Effector memory CD8-positive, alpha-beta T cell (primary cell): Measurements from ENCODE around the gene DXO.
"Not testable (repeated sequence)": the region's sequence is repeated elsewhere in the genome, so short reads cannot be mapped to it uniquely, and the experiment has no call there.

Experiments
- ATAC-seq: fragments of 150-1000 bp; cut with Tn5 transposase; replicated peaks from 2 replicates; pipeline ENCODE4 v1.10.0; 2021; ENCODE audit warnings: mild to moderate bottlenecking, moderate library complexity
- DNase-seq, 3 experiments: peaks; one replicate each; pipeline ENCODE4 v3.0.0; 2021
- H3K27ac Mint-ChIP-seq, 2 donors: one replicate each; pipeline ENCODE4 v1.8.0; 2022; ENCODE audit warnings: mild to moderate bottlenecking in 2 of 2, mixed read lengths in 2 of 2, moderate library complexity in 2 of 2
- H3K27me3 Mint-ChIP-seq, 2 donors: one replicate each; pipeline ENCODE4 v1.8.0; 2022; ENCODE audit warnings: mixed read lengths in 2 of 2
- H3K36me3 Mint-ChIP-seq: one replicate; pipeline ENCODE4 v1.8.0; 2022; ENCODE audit warnings: mild to moderate bottlenecking, moderate library complexity, mixed read lengths; ENCODE audit not compliant: insufficient read depth
- H3K4me1 Mint-ChIP-seq, 2 donors: one replicate each; pipeline ENCODE4 v1.8.0; 2022; ENCODE audit warnings: low read depth in 2 of 2, mixed read lengths in 2 of 2
- H3K4me3 Mint-ChIP-seq, 2 donors: one replicate each; pipeline ENCODE4 v1.8.0; 2022; ENCODE audit warnings: mild to moderate bottlenecking in 2 of 2, mixed read lengths in 2 of 2, moderate library complexity in 2 of 2
- H3K9me3 Mint-ChIP-seq, 2 donors: one replicate each; pipeline ENCODE4 v1.8.0; 2022; ENCODE audit warnings: mixed read lengths in 2 of 2

The DXO gene

GRCh38 chr6:31945507-31946369 is 26.2 kb downstream of the DXO start, which contains the start of gene CFB:
Gene CFB, plus strand, starts transcription at chr6:31946095. Its CDS starts 127 bp downstream, at chr6:31946222.
- peaks cover 4 to 5% of the 10 kb centered on the region in 2 donors for H3K4me1 Mint-ChIP-seq
- DNase-seq (no peak), ATAC-seq (no peak)
- H3K27me3 Mint-ChIP-seq = peaks cover 21 to 54% of the 10 kb centered on the region in 2 donors
- peaks cover 11% of the 10 kb centered on the region for H3K36me3 Mint-ChIP-seq
- H3K27ac Mint-ChIP-seq = no peak within 1 kb of the TSS
- no peak within 1 kb of the TSS for H3K4me3 Mint-ChIP-seq
- no peaks in the 10 kb centered on the region for H3K9me3 Mint-ChIP-seq

GRCh38 chr6:31945154-31945506 is 26.8 kb downstream of the DXO start:
- Mint-ChIP-seq H3K27ac (no peak overlapping the region), H3K27me3 (peaks cover 21 to 60% of the 10 kb centered on the region in 2 donors), H3K4me3 (no peak overlapping the region), H3K4me1 (peaks cover 4 to 5% of the 10 kb centered on the region in 2 donors), H3K9me3 (no peaks in the 10 kb centered on the region), H3K36me3 (peaks cover 11% of the 10 kb centered on the region)
- no peak for DNase-seq
- ATAC-seq = no peak

- ATAC-seq (no peak), DNase-seq (no peak)
- no peak overlapping the region for H3K27ac Mint-ChIP-seq
- no peaks in the 10 kb centered on the region for H3K9me3 Mint-ChIP-seq
- no peak overlapping the region for H3K4me3 Mint-ChIP-seq
- H3K4me1 Mint-ChIP-seq = peaks cover 3 to 4% of the 10 kb centered on the region in 2 donors
- peaks cover 21 to 60% of the 10 kb centered on the region in 2 donors for H3K27me3 Mint-ChIP-seq
- H3K36me3 Mint-ChIP-seq = peaks cover 8% of the 10 kb centered on the region
Measured at GRCh38 chr6:31943742-31944141, 28.2 kb downstream of the DXO start.

GRCh38 chr6:31940256-31940664 is 31.7 kb downstream of the DXO start:
- ATAC-seq (no peak), DNase-seq (no peak)
- no peaks in the 10 kb centered on the region for H3K9me3 Mint-ChIP-seq
- peaks cover 17 to 51% of the 10 kb centered on the region in 2 donors for H3K27me3 Mint-ChIP-seq
- no peak overlapping the region for H3K27ac Mint-ChIP-seq
- H3K4me1 Mint-ChIP-seq = peaks cover 0 to 3% of the 10 kb centered on the region in 2 donors
- no peak overlapping the region for H3K4me3 Mint-ChIP-seq
- peaks cover 4% of the 10 kb centered on the region for H3K36me3 Mint-ChIP-seq

GRCh38 chr6:31935823-31936222 is 36.1 kb downstream of the DXO start:
- ATAC-seq (no peak), DNase-seq (no peak)
- Mint-ChIP-seq H3K4me3 (no peak overlapping the region), H3K27me3 (peaks cover 8 to 25% of the 10 kb centered on the region in 2 donors), H3K4me1 (no peaks in the 10 kb centered on the region), H3K9me3 (no peaks in the 10 kb centered on the region), H3K27ac (no peak overlapping the region), H3K36me3 (no peaks in the 10 kb centered on the region)

- H3K27me3 Mint-ChIP-seq = peaks cover 8 to 23% of the 10 kb centered on the region in 2 donors
- H3K36me3 Mint-ChIP-seq = no peaks in the 10 kb centered on the region
- H3K4me1 Mint-ChIP-seq = no peaks in the 10 kb centered on the region
- ATAC-seq (no peak), DNase-seq (no peak)
- H3K27ac Mint-ChIP-seq = no peak overlapping the region
- no peak overlapping the region for H3K4me3 Mint-ChIP-seq
- H3K9me3 Mint-ChIP-seq = no peaks in the 10 kb centered on the region
Measured at GRCh38 chr6:31935021-31935420, 36.9 kb downstream of the DXO start.

GRCh38 chr6:31933537-31933936 is 38.4 kb downstream of the DXO start:
- ATAC-seq (no peak), DNase-seq (no peak)
- Mint-ChIP-seq H3K27me3 (peaks cover 8 to 28% of the 10 kb centered on the region in 2 donors), H3K4me3 (no peak overlapping the region), H3K4me1 (no peaks in the 10 kb centered on the region), H3K36me3 (no peaks in the 10 kb centered on the region), H3K9me3 (no peaks in the 10 kb centered on the region), H3K27ac (no peak overlapping the region)

- H3K36me3 Mint-ChIP-seq, ATAC-seq, H3K27ac Mint-ChIP-seq, DNase-seq, H3K4me3 Mint-ChIP-seq, H3K9me3 Mint-ChIP-seq, H3K4me1 Mint-ChIP-seq: not testable (repeated sequence)
- peaks cover 14 to 39% of the 10 kb centered on the region in 2 donors for H3K27me3 Mint-ChIP-seq
Measured at GRCh38 chr6:31932137-31932536, 39.8 kb downstream of the DXO start.

- ATAC-seq (no peak), DNase-seq (no peak)
- H3K4me3 Mint-ChIP-seq = no peak overlapping the region
- no peaks in the 10 kb centered on the region for H3K9me3 Mint-ChIP-seq
- peaks cover 14 to 39% of the 10 kb centered on the region in 2 donors for H3K27me3 Mint-ChIP-seq
- no peaks in the 10 kb centered on the region for H3K36me3 Mint-ChIP-seq
- no peak overlapping the region for H3K27ac Mint-ChIP-seq
- H3K4me1 Mint-ChIP-seq = no peaks in the 10 kb centered on the region
Measured at GRCh38 chr6:31930962-31931361, 41.0 kb downstream of the DXO start.

GRCh38 chr6:31928672-31928939 is 43.3 kb downstream of the DXO start:
- H3K27me3 Mint-ChIP-seq = peaks cover 13 to 33% of the 10 kb centered on the region in 2 donors
- no peaks in the 10 kb centered on the region for H3K9me3 Mint-ChIP-seq
- ATAC-seq (no peak), DNase-seq (no peak)
- H3K36me3 Mint-ChIP-seq = peaks cover 2% of the 10 kb centered on the region
- H3K4me1 Mint-ChIP-seq = no peaks in the 10 kb centered on the region
- no peak overlapping the region for H3K4me3 Mint-ChIP-seq
- H3K27ac Mint-ChIP-seq = no peak overlapping the region

GRCh38 chr6:31927863-31928671 is 43.9 kb downstream of the DXO start:
- Mint-ChIP-seq H3K36me3 (peaks cover 3% of the 10 kb centered on the region), H3K27ac (no peak overlapping the region), H3K4me1 (no peaks in the 10 kb centered on the region), H3K4me3 (no peak overlapping the region), H3K27me3 (peaks cover 7 to 27% of the 10 kb centered on the region in 2 donors), H3K9me3 (no peaks in the 10 kb centered on the region)
- no peak for ATAC-seq
- DNase-seq = no peak

- Mint-ChIP-seq H3K36me3 (peaks cover 5% of the 10 kb centered on the region), H3K4me1 (no peaks in the 10 kb centered on the region), H3K9me3 (no peaks in the 10 kb centered on the region), H3K27me3 (peaks cover 6 to 24% of the 10 kb centered on the region in 2 donors), H3K4me3 (no peak within 1 kb of the TSS), H3K27ac (no peak within 1 kb of the TSS)
- DNase-seq = no peak
- ATAC-seq = no peak
Measured at GRCh38 chr6:31927242-31927862, 44.6 kb downstream of the DXO start, which contains the start of gene C2. Gene C2, plus strand, starts transcription at chr6:31927717. Its CDS starts 36 bp downstream, at chr6:31927753.

- no peak for ATAC-seq
- DNase-seq = no peak
- H3K9me3 Mint-ChIP-seq = no peaks in the 10 kb centered on the region
- no peaks in the 10 kb centered on the region for H3K4me1 Mint-ChIP-seq
- no peak overlapping the region for H3K4me3 Mint-ChIP-seq
- peaks cover 5% of the 10 kb centered on the region for H3K36me3 Mint-ChIP-seq
- H3K27ac Mint-ChIP-seq = no peak overlapping the region
- peaks cover 5% of the 10 kb centered on the region in 2 donors for H3K27me3 Mint-ChIP-seq
Measured at GRCh38 chr6:31922942-31923341, 49.0 kb downstream of the DXO start.
